GM21360 (cell line): ENCODE measurements around the gene KCNA10.

Experiments
- ATAC-seq: cut with Tn5 transposase; IDR thresholded peaks from one replicate; pipeline ENCODE4 v1.9.1; 2021; ENCODE audit warnings: mild to moderate bottlenecking, moderate library complexity; ENCODE audit not compliant: unreplicated experiment

The KCNA10 gene

DNA sequence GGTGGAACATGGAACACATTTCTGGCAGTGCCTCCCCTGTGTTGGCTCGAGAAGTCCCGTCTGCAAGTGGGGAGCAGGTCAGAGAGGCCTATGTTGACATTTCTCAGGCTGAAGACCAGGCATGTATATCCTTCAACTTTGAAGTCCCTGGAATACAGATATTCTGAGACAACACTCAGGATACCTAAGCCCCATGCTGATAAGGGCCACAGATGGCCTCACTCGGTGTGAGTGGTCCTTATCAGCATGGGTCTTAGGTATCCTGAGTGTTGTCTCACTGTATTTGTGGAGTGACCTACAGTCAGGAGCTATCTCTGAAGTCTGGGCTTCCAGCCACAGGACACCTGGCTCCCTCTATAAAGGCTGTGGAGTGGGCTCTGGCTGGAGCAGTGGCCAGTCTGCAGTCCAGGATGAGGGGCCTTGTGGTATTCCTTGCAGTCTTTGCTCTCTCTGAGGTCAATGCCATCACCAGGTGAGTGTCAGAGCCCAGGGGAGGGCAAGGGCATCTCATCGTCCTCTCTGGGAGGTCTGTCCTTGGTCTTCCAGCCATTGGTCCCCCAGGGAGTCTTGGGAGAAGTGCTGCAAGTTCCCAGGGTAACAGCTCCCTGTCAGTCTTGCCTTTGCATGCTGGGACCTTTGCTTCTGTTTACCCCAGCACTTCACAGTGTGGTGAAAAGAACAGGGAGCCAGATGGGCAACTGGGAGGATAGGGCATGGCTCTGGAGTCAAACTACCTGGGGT, 38.4 kb downstream of the KCNA10 start:
- ATAC-seq = no peak

DNA sequence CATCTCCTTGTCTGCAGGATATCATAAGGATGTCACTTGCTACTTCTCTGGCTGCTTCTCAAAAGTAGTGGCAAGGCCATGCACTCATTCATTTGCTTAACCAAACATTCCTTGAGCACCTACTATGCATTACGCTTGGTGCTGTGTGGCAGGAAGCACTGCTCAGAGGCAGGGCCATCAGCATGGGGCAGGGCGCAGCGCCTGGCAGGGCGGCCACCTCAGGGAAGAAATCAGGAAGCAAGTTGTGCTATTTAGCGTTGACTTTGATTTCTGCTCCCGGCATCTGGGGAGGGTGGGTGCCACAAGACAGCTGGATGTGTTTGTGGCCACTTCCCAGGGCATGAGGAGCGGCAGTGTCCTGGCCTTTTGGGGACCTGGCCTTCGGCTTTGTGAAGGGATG, 40.1 kb downstream of the KCNA10 start:
- no peak for ATAC-seq

DNA sequence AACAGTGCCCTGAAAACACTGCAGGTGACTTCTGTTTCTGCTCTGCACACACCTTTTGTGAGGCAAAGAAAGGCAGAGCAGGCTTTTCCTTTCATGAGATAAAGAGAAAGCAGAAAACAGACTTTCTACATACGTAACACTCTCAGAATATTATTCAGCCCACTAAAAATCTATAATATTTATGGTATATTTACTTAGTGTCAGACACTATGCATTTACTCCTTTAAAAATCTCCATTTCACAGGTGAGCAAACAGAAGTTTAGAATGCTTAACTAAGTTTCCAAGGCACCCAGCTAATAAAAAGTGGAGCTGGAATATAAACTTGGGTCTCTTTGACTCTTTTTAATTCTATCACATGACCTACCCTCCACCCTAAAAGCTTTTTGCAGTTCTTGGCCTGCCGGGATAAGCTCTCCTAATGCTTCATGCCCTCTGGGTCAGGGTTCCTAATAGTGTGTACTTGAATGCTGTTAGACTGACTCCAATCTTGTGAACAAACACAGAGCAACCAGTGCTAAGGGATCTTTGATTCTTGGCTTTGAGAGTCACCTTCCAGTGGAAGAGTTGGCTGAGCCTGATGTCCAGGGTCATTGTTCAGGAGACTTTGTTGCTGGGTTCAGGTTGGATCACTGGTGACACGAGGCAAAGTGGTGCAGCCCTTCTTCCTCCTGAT, 40.9 kb downstream of the KCNA10 start:
- ATAC-seq = no peak

DNA sequence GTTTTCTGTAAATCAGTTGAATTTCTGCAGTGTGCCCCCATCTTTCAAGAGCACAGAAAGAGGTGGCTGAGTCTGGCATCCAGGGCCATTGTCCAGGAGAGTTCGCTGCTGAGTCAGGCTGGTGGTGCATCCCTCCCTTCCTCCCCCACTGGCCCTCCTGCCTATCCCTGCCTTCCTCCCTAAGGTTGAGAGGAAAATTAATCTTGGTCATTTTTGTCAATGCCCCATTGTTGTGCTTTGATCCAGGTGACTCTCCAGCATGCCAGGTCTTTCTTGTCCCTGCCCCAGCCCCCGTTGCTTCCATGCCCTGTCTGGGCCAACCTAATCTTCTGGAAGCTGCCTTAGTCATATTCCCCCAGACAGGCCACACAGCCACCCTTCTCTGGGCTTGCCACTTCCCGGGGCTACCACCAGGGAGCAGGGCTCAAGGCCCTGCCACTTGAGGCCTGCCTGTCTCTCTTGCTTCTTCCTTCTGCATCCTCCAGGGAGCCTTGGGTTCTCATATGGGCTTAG, 41.5 kb downstream of the KCNA10 start:
- no peak for ATAC-seq

DNA sequence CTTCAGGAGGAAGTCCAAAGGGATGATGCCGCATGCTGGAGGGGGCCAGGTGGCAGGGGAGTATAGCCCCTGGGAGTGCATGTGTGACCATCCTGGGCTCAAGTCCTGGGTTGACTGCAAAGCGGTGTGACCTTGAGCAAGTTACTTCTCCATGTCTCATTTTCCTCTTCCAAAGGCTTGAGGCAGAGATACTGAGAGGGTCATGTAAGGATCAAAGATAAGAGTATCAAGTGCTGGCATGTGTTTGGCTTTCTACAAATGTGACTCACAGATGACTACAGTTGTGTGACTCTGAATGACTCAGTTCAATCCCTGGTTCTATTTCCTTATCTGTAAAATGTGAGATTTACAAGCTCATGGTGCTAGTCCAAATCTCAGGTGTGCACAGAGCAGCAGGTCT, 41.9 kb downstream of the KCNA10 start:
- ATAC-seq = no peak

DNA sequence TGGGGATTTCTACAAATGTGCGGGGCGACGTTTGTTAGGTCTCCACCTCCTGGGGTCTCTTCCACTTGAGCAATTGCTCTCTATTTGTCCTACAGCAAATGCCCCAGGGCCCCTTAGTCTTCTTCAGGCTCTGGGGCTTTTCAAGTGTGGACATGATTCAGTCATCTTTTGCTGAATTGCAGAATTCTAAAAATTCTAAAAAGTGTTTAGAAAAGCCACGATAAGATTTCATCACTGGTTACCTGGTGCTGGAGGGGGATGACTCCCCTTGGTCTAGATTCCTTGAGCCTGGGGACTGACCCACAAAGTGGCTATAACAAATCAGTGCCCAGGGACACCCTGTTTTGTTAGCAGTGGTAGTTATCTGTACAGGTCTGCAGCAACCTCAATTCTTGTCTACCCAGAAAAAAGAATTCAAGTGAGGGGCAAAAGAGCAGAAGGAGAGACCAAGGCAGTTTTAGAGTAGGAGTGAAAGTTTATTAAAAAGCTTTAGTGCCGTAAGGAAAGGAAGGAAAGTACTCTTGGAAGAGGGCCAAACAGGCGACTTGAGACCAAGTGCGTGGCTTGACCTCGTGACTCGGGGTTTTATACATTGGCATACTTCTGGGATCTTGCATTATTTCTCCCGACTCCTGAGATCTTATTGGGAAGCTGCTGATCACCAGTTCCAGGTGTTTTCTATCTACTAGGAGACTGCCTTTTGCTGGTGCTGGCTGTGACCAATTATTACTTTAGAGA, 42.8 kb downstream of the KCNA10 start:
- no peak for ATAC-seq

DNA sequence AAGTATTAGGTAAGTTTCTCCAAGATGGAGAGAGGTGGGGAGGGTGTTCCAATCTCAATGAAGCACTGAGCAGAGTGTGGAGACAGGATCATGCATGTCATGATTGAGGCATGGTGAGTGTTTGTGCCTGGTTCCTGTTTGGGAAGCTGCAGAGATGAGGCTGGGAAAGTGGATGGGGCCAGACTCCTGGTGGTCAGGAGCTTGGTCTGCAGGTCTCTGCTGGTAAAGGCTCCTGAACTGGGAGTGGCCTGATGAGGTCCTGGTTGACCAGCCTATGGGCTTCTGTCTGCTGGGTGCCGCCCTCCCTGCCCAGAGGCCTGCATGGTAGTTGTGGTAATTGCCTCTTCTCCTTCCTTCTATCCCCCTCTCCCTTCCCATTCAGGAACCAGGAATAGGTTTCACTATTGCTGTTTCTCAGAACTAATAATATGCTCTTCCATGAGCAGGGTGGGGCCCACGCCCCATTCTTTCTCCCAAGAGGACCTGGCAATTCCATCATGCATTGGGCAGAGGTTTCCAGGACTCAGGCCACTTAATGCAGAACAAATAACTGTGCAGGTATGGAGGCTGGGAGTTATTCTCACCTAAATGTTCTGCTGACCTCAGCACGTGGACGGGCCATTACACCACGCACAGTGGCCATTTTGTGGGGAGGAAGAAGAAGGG, 43.5 kb downstream of the KCNA10 start:
- ATAC-seq = no peak

DNA sequence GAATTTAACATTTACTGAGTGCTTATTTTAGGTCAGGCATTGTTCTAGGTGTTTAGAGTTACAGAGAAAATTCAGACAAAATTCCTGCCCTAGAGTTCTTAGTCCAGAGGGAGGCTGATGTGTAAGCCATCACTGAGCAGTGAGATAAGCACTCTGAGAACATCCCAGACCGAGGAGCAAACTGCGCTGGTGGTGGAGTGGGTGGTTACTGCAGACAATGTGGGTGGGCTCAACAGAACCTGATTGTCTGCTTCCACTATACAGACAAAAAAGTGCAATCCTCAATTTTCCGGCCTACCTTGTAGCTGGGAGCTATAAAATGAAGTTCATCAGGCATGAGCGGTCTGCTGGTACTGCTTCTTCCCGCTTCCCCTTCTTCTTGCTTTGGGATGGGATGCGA, 44.5 kb downstream of the KCNA10 start:
- no peak for ATAC-seq

DNA sequence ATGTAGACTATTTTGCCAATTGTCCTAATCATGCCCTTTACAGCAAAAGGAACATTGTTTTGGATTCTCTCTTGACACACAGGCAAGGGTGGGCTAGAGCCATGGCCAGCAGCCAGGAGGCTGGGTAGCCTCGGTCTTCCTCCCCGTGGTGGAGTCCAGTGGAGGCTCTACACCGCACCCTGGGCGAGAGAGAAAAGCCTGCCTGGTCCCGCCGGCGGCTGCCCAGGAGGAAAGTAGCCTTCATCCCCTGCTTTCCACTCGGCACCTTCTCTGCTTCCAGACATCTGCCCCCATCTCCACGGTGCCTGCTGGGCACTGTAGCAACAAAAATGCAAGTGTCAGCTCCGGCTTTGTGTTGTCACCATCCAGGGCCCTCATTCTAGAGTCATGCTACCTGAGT, 46.4 kb downstream of the KCNA10 start:
- ATAC-seq = no peak

DNA sequence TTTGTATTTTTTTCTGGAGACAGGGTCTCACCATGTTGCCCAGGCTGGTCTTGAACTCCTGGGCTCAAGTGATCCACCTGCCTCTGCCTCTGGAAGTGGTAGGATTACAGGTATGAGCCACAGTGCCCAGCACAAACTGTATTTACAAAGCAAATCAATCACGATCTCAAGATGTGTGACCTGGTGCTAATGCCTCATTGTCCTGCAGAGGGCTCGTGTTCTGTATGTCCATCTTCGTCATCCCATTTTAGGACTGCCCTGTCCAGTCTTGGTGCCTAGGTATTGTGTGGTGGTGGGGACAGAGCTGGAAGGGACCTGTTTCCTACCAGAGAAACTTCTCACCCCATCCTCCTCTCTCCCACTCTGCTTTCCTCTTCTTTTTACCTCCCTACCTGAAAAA, 47.8 kb downstream of the KCNA10 start:
- ATAC-seq = no peak
